Common myeloid progenitor, CD34-positive (primary cell): Measurements from ENCODE around the gene RNF217.

Source experiments
- CTCF ChIA-PET: fragments of 350-600 bp; sonication (Branson Sonifier 250); formaldehyde crosslinking; loops from one replicate; lab custom pipeline; 2021; ENCODE audit warnings: antibody characterized with exemption; lab: Charles Lee
- POLR2A ChIA-PET: fragments of 350-600 bp; sonication (Branson Sonifier 250); formaldehyde crosslinking; loops from one replicate; lab custom pipeline; 2021; ENCODE audit warnings: antibody characterized with exemption; lab: Charles Lee
- DNase-seq, 3 donors: peaks; one replicate each; pipeline versions ENCODE4 v3.0.0 to v3.0.0-alpha.2; 2013
- H3K27ac ChIP-seq, 2 experiments: 1 replicate in 1 of 2; 2 replicates in 1 of 2; pipeline ENCODE4 v1.7.0; 2013; ENCODE audit warnings: inconsistent platforms in 2 of 2, low read length in 2 of 2, mild to moderate bottlenecking in 2 of 2, low read depth in 1 of 2, moderate library complexity in 1 of 2; ENCODE audit not compliant: severe bottlenecking in 2 of 2, insufficient read depth in 1 of 2, poor library complexity in 1 of 2
- H3K27me3 ChIP-seq, 5 experiments: replicated peaks in 2 of 5; 1 replicate in 3 of 5; 2 replicates in 2 of 5; pipeline versions ENCODE4 v1.6.1 to v1.7.0; 2013; ENCODE audit warnings: low read length in 4 of 5, mild to moderate bottlenecking in 2 of 5, moderate library complexity in 2 of 5, inconsistent platforms in 1 of 5; ENCODE audit not compliant: insufficient read depth in 5 of 5, control insufficient read depth in 4 of 5
- H3K36me3 ChIP-seq, 4 experiments: 1 replicate in 2 of 4; 2 replicates in 2 of 4; pipeline versions ENCODE4 v1.6.1 to v1.7.0; 2013; ENCODE audit warnings: low read length in 3 of 4, control low read depth in 1 of 4, mild to moderate bottlenecking in 1 of 4; ENCODE audit not compliant: control insufficient read depth in 4 of 4, insufficient read depth in 4 of 4
- H3K4me1 ChIP-seq, 4 experiments: 1 replicate in 3 of 4; 2 replicates in 1 of 4; pipeline versions ENCODE4 v1.6.1 to v1.7.1; 2013; ENCODE audit warnings: low read length in 3 of 4, mild to moderate bottlenecking in 3 of 4, control low read depth in 1 of 4, inconsistent platforms in 1 of 4, moderate library complexity in 1 of 4; ENCODE audit not compliant: control insufficient read depth in 4 of 4, insufficient read depth in 4 of 4; ENCODE audit errors: control extremely low read depth in 1 of 4
- H3K4me3 ChIP-seq, 7 experiments: 1 replicate in 4 of 7; 2 replicates in 3 of 7; pipeline versions ENCODE4 v1.5.1 to v1.7.0; 2013; ENCODE audit warnings: mild to moderate bottlenecking in 7 of 7, low read length in 6 of 7, moderate library complexity in 6 of 7, inconsistent platforms in 2 of 7, low read depth in 2 of 7, control low read depth in 1 of 7; ENCODE audit not compliant: insufficient read depth in 4 of 7, control insufficient read depth in 1 of 7; ENCODE audit errors: extremely low read depth in 1 of 7
- H3K9me3 ChIP-seq, 5 experiments: 1 replicate in 4 of 5; 2 replicates in 1 of 5; pipeline versions ENCODE4 v1.6.1 to v1.7.1; 2013; ENCODE audit warnings: low read length in 4 of 5, mild to moderate bottlenecking in 2 of 5, inconsistent platforms in 1 of 5, low read depth in 1 of 5, moderate library complexity in 1 of 5; ENCODE audit not compliant: control insufficient read depth in 4 of 5, insufficient read depth in 2 of 5; ENCODE audit errors: control extremely low read depth in 1 of 5
- WGBS: methylation state at CpG from one replicate; pipeline ENCODE4 v1.1.5; 2013; ENCODE audit not compliant: insufficient coverage; 5-methylcytosine and 5-hydroxymethylcytosine counted together

Gene RNF217

DNA sequence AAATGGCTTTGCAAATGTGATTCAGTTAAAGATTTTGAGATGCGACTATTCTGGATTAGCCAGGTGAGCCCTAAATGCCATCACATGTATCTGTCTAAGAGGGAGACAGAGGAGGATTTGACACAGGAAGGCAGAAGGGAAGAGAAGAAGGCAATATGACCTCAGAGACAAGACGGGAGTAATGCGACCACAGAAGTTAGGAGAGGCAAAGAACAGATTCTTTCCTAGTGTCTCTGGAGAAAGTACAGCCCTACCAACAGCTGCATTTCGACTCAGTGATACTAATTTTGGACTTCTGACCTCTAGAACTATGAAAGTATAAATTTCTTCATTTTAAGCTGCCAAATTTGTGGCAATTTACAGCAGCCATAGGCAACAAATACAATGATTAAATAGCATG is 167.1 kb downstream of the RNF217 start:
- H3K27ac ChIP-seq = no peak overlapping the region
- no peak for DNase-seq
- no peaks in the 10 kb centered on the region for H3K4me1 ChIP-seq
- no peaks in the 10 kb centered on the region for H3K9me3 ChIP-seq
- no peak overlapping the region for H3K4me3 ChIP-seq
- CTCF ChIA-PET = interaction anchor here (1.5 to 2.5 kb wide), 2 partner anchors 12 to 15 kb away, joined by 4 to 10 read pairs; no protein-coding TSS in a partner anchor
- POLR2A ChIA-PET = no interaction called here
- H3K27me3 ChIP-seq = no peaks in the 10 kb centered on the region
- no peaks in the 10 kb centered on the region for H3K36me3 ChIP-seq
- 78% methylated on average over 3 of the region's 4 CpGs for WGBS

DNA sequence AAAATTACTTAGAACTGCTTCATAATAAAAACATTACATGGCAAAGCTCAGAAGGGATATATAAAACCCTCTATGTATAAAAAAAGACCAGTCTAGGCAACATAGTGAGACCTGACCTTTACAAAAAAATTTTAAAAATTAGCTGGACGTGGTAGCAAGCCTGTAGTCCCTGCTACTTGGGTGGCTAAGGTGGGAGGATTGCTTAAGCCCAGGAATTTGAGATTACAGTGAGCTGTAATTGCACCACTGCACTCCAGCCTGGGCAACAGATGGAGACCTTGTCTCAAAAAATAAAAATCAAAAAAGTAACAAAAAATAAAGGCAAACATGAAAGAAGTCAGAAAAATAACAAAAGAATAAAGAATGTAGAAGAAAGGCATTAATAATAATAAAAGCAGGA is 169.8 kb downstream of the RNF217 start:
- no peak for DNase-seq
- Histone ChIP-seq H3K4me3 (no peak overlapping the region), H3K36me3 (no peaks in the 10 kb centered on the region), H3K27ac (no peak overlapping the region), H3K27me3 (no peaks in the 10 kb centered on the region), H3K9me3 (no peaks in the 10 kb centered on the region), H3K4me1 (no peaks in the 10 kb centered on the region)
- ChIA-PET CTCF (interaction anchor here (1.8 kb wide), 1 partner anchor 13 kb away, joined by 4 read pairs; no protein-coding TSS in a partner anchor), POLR2A (no interaction called here)
- 100% methylated on average over 1 of the region's 1 CpG for WGBS

DNA sequence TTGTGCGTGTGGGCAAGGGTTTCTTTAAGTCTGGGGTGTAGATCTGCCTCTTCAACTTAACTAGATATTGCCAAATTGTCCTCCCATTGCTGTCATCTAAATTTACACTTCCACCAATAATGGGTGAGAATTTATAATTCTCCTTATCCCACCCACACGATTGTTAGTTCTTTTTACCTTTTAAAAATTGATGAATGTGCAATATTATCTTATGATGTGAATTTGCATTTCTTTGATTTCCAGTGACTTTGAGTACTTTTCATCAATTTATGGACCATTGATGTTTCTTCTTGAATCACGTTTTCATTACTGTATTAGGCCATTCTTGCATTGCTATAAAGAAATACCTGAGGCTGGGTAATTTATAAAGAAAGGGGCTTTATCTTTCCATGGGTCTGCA is 174.1 kb downstream of the RNF217 start:
- Histone ChIP-seq H3K4me3 (no peak overlapping the region), H3K36me3 (no peaks in the 10 kb centered on the region), H3K4me1 (no peaks in the 10 kb centered on the region), H3K27me3 (no peaks in the 10 kb centered on the region), H3K9me3 (no peaks in the 10 kb centered on the region), H3K27ac (no peak overlapping the region)
- DNase-seq = no peak
- 90% methylated on average over 2 of the region's 3 CpGs for WGBS
- ChIA-PET POLR2A (no interaction called here), CTCF (no interaction called here)

DNA sequence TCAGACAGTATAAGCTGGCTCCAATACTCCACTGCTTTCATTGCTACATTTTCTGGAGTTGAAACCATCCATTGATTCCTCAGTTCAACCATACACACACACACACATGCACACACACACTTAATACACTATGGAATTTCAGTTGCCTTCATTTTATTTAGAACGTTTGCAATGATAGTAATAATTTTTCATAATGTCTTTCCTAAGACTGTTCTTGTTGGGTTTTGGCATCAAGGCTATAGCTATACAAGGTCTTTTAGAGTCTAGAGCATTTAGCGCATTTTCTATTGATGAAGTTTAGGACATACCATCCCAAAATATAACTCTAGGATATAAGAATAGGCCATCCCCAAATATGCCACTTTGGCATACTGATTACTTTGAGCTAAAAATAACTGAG is 175.8 kb downstream of the RNF217 start:
- CTCF ChIA-PET = no interaction called here
- Histone ChIP-seq H3K4me3 (no peak overlapping the region), H3K27me3 (no peaks in the 10 kb centered on the region), H3K36me3 (no peaks in the 10 kb centered on the region), H3K27ac (no peak overlapping the region), H3K9me3 (peaks cover 0 to 2% (median 0%) of the 10 kb centered on the region in 5 experiments), H3K4me1 (no peaks in the 10 kb centered on the region)
- POLR2A ChIA-PET = no interaction called here
- no peak for DNase-seq
- WGBS = no CpG with 5 or more reads among the region's 2 CpGs

DNA sequence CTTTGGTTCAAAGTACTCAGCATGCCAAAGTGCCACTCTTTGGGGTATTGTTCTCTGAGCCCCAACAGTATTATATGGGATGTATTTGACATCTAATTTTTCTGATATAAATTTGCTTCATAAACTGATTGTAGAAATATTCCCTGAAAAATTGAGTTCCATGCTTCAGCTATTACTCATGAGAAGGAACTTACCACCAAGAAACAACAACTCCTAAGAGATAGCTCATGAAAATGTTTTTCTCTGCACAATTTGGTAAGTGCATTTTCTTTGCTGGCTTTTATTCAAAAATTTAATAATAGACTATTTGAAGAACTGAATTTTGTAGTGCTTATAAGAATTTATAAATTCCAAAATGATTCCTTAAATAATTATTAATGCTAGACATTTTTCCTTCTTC is 178.6 kb downstream of the RNF217 start:
- no peak overlapping the region for H3K27ac ChIP-seq
- ChIA-PET POLR2A (interaction anchor here (0.6 kb wide), 1 partner anchor 200 kb away, joined by 3 read pairs; no protein-coding TSS in a partner anchor), CTCF (interaction anchor here (1.5 kb wide), 1 partner anchor 12 kb away, joined by 4 read pairs; no protein-coding TSS in a partner anchor)
- DNase-seq = no peak
- H3K4me3 ChIP-seq = no peak overlapping the region
- H3K36me3 ChIP-seq = no peaks in the 10 kb centered on the region
- no peaks in the 10 kb centered on the region for H3K27me3 ChIP-seq
- peaks cover 0 to 5% (median 0%) of the 10 kb centered on the region in 5 experiments for H3K9me3 ChIP-seq
- H3K4me1 ChIP-seq = no peaks in the 10 kb centered on the region
